Left renal cortex interstitium (tissue), 4 donors: Measurements from ENCODE around the gene CABCOCO1. TPM values are rescaled to one million over a fixed set of nuclear protein-coding genes. Genes with fewer than 3 reads are reported as not detected.

Experiments used
- DNase-seq, 4 donors: peaks; one replicate each; pipeline ENCODE4 v3.0.0-alpha.2; 2013; ENCODE audit warnings: low read depth in 4 of 4, low spot score in 2 of 4, missing footprints in 1 of 4
- polyA plus RNA-seq, 4 donors: library from polyadenylated mRNA; unstranded; fragments of 120-200 nt; gene quantifications; one replicate each; pipeline ENCODE4 v1.2.1, GENCODE V29; 2013; ENCODE audit not compliant: insufficient read length in 4 of 4

Gene CABCOCO1
- polyA plus RNA-seq, 4 donors = 1.9 to 3.3 (median 3.0) TPM

DNA sequence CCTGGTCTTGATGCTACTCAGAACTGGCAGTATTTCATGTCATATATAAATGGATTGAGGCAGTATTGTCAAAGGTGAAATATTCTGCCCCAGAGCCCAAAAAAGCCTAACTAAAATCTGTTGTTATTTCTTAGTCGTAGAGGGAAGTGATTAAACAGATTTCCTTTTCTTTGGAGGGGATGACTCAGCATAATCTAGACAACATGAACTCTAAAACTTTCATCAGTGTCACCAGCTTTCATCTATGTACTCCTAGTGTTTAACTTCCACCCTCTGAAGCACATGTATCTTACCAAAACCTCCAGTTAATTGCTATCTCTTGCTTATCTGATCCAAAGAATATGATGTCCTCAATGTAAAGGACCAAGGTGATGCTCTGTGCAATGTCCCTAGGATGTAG is 141.7 kb downstream of the CABCOCO1 start:
- no peak for DNase-seq

- DNase-seq = no peak
These were observed 142.4 kb downstream of the CABCOCO1 start for GRCh38 chr10:61805091-61805490.

DNA sequence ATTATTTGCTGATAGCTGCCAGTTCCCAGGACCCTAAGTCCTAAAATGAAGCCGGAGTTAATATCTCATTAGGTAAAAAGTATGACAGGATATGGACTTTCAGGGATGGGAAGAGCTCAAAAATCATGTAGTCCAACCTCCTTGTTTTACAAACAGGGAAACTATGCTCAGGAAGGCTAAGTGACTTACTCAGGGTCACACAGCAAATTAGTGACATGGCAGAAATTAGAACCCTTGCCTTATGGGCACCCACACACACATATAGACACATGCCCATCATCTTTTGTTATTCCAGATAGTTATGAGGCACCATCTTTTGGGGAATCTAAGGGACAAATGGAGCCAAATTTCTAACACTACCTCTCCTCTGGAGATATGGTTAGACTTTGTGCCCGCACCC is 147.5 kb downstream of the CABCOCO1 start:
- no peak for DNase-seq

DNA sequence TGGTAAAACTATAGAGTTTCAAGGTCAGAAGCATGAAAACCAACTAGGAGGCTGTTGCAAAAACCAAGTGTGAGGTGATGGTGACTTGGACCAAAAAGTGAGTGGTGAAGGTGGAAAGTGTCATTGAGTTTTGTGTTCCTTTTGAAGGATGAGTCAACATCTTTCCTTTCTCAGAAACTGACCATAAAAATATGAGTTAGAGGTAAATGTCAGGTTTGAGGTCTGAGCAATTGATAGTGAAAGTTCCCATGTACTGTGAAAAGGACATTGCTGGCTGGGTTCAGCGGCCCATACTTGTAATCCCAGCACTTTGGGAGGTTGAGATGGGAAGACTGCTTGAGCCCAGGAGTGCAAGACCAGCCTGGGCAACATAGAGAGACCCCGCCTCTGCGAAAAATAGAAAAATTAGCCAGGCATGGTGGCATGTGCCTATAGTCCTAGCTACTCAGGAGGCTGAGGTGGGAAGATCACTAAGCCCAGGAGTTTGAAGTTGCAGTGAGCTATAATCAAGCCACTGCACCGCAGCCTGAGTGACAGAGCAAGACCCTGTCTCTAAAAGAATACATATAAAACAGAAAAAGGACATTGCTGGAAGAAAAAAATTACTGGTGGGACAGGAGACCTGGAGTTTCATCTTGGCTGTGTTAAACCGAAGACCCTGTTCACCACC is 149.5 kb downstream of the CABCOCO1 start:
- DNase-seq = no peak

GRCh38 chr10:61812920-61813319 is 150.2 kb downstream of the CABCOCO1 start:
- DNase-seq = no peak

DNA sequence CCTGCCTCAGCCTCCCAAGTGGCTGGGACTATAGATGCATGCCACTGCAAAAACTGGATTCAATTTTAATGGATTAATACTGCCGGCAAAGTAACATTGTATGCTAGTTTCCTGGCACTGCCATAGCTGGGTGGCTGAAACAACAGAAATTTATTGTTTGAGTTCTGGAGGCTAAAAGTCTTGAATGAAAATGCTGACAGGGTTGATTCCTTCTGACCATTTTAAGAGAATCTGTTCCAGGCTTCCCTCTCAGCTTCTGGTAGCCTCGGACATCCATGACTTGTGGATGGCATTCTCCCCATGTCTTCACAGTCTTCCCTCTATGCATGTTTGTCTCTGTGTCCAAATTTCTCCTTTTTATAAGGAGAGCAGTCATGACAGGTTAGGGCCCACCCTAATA is 151.4 kb downstream of the CABCOCO1 start:
- no peak for DNase-seq

- DNase-seq = no peak
These were observed 152.8 kb downstream of the CABCOCO1 start for GRCh38 chr10:61815496-61815895.

Other genes with a start within 250 kb of the CABCOCO1 start
- gene TMEM26, start 209.5 kb upstream of the CABCOCO1 start, polyA plus RNA-seq = 1 to 10 TPM; 5.9 to 9.6 (median 7.3) TPM
- 10 to 100 TPM; 45.0 to 57.3 (median 51.7) TPM for gene ARID5B, start 238.8 kb downstream of the CABCOCO1 start, polyA plus RNA-seq